Activated T-cell treated with anti-CD3 and anti-CD28 coated beads for 48 hours (primary cell): ENCODE results near the gene CDH13.

Source experiments
- DNase-seq: peaks from one replicate; pipeline ENCODE4 v3.0.0-alpha.2; 2020; ENCODE audit warnings: low read depth

Gene CDH13

DNA sequence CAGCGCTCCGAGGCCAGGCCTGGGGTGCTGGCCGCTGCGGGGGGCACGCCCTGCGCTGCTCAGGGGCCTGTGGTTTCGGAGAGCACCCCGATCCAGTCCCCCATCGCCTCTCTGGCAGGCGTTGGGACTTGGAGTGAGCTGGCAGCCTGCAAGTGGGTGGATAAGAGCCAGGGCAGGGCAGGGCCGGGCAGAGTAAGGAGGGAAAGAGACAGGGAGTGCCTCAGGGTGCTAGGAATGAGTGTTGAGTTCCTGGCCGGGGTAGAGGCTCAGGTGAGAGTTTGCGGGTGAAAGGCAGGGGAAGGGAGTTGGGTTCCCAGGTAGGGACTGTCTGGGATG, 1.3 kb downstream of the CDH13 start:
- DNase-seq: no peak

DNA sequence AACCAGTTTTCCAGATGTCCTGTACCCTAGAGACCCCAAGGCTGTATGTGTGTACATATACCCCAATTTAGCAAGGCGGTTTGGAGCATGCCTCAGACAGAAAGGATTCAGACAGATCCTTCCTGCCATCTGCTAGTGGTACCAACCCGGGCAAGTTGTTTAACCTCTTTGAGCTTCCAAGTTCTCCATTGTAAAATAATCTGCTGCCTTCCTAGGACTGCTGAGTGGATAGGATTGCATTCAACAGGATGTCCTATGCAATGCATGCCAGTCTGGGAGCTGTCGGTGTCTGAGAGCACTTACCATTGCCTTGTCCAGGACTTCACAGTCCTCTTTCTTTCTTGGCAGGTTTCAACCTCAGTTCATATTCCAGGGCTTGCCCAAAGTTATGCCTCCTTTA, 1.9 kb downstream of the CDH13 start:
- DNase-seq: no peak

DNA sequence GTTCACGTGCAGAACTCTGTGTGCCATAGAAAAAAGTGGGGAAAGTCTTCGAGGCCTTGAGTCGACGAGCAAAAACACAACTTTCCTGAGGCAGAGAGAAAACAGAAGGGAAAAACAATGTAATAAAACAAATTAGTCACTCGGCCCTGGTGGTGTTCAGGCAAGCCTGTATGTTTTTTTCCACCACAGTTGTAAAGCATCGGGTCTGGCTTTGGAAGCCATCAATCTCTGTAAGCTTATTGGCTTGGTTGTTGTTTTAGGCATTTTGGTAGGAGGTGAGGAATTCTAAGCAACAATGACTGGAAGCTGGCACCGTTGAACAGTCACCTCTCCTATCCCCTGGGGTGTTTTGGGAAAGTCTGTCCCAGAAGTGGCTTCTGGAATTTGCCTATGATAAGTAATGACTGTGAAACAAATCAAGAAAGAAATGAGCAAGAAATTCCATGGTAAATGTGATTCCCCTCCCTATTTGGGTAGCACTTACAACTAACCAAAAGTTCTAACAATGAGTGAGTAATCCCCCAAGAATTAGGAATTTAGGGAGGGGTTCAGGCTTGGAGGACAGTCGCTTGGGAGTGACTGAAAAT, 2.8 kb downstream of the CDH13 start:
- DNase-seq: no peak

DNA sequence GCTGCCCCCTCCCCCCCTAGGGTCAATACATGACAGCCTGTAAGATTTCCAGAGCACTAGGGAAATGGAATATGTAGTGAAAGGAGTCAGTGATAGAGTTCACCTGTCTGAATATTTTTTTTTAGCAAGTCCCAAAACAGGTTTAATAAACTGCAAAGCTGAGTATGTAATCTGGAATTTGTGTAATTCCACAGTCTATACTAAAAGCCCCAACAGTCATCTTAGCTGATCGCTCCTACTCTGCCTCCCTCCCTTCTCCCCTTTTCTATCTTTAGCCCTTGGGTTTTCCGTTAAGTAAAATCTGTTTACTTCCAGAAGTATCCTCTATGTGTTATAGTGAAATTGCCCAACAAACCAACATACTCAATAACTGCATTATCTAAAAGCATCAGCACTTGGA, 3.5 kb downstream of the CDH13 start:
- no peak for DNase-seq

DNA sequence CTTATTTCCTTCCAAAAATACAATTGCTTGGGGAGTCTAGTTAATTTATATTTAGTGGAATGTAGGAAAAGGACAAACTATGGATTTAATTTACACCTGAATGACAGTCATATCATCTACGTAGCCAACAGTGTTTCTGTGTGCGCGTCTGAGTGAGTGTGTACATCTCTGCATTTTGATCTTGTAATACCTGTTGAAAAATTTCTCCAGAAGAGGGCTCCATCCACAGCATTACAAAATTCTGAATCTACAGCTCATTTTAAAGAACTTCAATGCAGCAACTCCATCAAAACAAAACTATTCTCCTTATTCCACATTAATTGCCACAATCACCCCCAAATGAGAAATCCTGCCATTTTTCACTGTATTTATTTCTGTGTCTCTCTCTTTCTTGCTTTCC, 3.9 kb downstream of the CDH13 start:
- DNase-seq: no peak

DNA sequence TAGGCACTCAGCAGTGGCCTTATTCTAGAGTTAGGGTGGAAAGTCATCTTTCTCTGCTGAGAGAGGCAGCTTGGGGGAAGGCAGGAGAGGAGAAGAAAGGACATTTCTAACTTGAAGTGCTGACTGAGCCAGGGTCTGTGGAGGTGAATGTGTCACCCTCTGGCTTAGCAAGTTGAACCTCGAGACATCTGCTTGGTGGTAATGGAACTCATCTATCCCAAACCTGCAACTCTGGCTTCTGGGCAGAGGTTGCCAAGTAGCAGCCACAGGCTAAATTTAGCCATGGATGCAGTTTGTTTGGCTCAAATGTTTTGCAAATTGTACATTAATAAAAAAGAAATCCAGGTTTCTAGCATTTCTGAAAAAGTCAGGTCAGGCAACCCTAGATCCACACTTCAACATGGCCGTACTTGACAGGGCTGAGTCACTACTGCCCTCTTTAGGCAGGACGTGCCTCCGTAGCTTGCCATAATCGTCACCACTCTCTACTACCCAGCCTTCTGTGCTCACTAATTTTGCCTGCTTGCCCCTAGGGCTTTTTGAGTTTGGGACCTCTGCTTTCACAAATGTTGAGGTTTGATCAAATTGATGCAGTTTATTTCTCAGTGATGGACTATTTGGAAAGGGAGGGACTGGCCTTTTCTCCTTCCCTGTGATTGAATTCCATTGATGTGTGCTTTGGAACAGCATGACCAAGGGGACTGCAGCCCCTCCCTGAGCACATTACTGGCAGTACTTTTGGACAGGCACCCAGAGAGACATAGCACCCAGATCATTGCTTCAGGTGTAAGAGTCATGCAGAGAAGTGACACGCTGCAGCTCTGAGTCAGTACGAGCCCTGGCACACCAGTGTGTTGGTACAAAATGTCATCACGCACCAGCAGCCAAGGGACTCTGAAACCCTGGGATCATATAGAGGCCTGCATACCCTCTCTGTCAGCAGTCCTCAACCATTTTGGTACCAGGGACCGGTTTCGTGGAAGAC, 5.2 kb downstream of the CDH13 start:
- no peak for DNase-seq

DNA sequence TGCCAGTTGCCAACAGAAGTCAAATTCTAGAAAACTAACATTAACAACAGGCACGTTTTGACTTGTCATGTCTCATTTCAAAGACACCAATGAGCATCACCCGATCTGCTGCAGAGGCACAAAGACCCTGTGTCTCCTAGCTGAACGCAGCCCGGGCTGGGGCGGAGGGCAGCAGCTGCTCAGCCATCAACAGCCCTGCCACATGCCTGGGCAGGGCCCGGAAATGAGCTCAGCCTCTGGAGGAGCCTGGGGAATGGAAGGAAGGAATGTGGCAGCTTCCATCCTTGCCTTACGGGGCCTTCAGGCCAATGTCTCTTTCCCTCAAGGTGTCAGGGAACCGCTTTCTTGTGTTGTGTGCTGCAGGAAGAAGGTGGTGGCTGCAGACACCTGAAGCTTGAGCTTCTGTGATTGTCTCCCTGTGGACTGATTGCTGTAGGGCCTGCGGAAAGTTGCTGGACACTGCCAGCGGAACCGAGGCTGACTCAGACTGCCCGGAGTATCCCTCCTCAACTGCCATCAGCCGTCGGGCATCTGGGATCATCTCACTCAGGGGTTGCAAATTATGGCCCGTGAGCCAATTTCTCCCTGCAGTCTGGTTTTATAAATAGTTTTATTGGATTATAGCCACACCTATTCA, 7.3 kb downstream of the CDH13 start:
- no peak for DNase-seq

DNA sequence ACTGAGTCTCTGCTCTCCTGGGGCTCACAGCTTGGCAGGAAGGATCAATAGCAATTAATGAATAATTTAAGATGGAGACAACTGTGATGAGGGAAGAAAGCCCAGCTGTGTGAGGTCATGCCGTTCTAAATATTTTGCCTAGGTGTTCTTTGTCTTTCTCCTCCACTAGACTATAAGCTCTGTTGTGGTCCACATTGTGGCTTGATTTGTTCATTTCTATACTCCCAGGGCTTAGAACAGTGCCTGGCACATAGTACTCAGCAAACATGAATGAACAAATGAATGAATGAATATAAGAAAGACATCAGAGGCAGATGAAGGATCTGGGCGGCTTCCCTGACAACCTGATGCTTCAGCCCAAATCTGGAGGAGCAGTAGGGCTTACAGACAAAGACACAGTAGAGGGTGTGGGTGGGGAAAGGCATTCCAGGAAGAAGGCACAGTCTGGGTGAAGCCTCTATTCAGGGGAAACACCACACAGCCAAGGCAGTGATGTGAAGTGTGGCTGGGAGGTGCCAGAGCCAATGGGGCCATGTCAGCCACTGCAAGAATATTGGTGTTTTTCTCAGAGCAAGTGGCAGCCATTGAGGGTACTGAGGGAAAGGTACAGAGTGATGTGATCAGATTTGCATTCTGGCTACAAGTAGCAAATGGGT, 8.3 kb downstream of the CDH13 start:
- no peak for DNase-seq

DNA sequence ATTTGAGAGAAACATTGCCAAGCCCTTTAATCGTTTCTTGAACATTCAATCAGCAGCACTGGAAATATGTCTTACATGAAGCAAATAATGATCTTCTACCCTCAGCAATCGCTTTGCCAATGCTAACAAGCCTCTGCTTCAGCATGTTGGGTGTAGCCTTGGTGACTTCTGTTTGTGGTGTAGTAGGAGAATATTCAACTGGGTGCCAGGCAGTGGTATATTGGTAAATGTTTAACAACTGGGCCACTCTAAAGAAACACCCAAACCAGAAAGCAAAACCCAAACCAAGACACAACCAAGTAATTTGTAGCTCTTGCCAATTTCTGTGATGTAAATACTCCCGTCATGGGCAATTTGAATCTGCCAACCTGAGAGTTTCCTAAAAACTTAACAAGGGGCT, 9.7 kb downstream of the CDH13 start:
- DNase-seq: no peak

DNA sequence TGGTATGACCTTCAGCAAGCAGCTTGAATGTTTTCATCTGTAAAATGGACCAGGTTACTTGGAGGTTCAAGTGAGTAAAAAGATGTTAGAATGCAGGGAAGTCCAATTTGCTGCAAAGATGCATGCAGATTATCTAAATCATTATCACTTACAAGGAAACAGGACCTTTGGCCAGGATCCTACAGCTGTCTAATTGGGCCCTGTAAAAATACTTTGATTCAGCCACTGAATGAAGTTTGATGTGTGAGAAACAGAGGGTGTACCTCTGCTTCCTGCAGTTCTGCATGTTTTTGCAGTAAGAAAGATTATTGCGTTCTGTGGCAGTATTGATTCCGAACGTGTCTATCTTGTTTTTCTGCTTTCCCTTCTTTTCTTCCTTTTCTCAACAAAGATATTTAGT, 10.2 kb downstream of the CDH13 start:
- no peak for DNase-seq

DNA sequence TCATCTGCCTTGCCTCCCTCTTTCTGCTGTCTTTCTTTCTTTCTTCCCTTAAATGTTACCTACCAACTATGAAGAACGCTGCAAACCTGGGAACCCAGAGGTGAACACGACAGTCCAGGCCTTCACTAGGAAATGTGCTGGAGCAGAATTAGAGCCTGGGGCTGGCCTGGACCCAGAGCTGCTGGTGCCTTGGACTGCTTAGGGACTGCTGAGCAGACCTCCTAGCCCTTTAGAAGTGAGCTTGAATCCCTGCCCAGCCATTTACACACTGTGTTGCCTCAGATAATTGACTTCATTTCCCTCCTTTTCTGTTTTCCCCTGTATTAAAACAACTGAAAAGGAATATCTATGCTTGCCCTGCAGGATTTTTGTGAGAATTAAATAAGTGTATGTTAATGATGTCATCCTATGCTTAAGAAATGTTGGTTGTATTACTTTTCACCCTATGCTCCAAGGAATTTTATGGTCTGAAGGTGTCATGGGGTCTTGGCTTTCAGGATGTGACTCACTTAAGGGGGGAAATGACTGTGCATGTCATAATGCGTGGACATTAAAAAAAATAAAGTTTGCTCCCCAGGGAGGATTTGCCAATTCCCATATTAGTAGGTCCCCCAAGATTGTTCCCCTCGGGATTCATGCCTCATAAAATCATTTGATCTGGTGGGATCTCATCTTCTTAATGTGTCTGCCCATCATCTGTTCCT, 11.5 kb downstream of the CDH13 start:
- DNase-seq: no peak

DNA sequence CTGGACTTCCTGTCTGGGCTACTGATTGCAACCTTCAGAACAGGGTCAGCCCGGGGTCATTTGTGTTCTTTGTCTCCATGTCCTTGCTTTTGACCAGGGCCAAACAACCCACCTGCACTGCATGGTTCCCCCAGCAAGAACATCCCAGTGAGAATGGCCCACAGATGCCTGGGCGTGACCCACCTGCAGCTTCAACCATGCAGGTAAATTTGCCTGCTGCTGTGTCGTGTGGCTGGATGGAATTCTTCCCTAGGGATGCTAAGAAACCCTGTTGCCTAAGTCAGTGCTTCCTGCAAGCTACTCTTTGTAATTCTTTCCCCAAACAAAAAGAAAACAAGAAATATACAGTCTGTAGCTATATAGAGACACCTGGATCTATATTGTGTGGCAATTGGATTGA, 12.5 kb downstream of the CDH13 start:
- no peak for DNase-seq

DNA sequence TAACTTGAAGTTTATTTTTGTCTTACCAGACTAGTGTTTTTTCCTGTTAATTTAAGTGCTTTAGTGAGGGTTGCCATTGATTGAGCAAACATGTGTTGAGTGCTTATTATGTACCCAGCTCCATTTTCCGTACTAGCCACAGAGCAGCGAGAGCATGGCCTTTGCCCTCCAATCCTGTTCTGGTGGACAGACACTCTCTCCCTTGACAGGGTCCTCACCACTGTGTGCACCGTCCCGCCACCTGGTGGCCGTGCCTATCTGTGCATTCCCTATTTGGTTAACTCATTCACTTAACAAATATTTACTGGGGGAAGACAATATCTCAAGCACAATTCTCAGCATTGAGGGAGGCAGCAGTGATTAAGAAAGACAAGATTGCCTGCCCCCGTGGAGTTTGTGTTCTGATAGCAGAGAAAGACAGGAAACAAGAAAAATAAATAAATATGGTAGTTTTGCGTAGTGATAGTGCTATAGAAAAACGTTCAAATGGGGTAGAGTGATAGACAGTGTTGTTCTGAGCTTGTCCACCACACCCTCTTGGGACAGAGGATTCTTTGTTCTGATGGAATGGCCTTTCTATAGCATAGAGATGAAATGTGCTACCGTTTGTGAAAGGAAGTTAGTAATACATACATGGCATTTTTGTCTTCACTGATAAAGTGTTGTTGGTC, 13.0 kb downstream of the CDH13 start:
- peak; percentile 44 for DNase-seq

DNA sequence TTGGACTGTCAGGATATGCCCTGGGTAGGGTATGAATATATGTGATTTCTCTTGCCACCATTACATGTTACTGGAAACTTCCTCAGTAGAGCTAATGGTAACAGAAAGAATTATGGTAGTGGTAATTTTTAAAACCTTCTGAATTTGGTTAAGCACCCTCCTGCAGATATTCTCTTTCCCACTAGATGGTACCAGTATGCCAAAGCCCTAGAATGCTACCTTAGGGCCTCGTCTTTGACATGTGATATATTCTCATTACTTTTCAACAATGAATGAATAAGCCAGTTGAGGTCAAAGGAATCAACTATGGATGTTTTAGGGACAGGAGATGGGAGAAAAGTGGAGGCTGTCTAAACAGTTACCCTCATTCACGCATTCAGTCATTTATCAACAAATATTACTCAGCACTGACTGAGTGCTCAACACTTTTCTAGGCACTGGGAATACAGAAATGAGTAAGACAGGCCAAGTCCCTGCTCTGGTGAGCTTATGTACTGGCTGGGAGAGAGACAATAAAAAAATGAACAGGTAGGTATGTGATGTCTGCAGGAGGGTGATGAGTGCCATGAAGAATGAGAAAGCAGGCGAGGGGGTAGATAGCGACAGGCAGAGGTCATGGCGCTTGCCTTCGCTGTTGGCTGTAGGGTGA, 14.7 kb downstream of the CDH13 start:
- DNase-seq: no peak

DNA sequence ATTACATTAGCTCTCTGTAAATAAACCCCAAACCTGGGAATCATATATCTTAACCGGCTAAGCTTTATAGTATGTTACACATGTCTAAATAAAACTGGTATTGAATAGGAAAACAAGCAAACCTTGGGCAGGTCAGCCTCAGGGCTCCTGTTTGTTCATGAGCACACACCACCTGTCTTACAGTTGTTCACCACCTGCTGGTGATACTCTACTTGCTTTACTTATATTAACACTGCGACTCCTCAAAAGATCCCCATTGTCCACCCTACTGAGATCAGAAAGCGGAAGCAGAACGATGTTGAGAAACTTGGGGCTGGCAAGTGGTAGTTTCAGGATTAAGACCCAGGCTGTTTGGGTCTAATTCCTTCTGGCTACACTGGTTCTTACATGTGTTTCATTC, 16.4 kb downstream of the CDH13 start:
- no peak for DNase-seq

DNA sequence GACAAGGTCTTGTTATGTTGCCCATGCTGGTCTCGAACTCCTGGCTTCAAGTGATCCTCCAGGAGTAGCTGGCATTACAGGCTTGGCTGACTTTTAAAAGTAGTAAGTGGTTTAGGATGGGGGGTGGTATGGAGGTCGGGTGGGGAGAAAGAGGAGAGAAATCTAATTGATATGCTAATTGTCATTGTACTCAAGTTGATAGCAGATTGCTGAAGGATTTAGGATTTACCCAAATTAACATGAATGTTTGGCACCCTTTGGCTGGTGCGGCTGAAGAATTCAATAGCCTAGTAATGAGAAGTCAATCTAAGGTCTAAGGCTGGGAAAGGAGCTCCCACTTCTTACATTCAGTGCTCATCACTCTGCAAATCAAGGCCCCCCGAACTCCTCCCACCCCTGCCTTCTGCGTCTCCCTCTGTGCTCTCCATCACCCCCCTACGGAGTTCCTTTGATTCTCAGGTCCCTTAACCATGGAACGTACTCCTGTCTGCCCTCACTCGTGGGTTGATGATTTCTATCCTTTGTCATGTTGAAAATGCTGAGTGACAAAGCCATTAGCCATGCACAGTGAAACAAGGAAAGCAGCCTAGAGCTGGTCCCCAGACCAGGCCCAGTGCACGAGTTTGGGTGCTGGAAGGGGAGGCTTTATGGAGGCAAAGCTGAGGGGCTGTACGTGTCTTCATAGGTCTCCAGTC, 17.3 kb downstream of the CDH13 start:
- no peak for DNase-seq

DNA sequence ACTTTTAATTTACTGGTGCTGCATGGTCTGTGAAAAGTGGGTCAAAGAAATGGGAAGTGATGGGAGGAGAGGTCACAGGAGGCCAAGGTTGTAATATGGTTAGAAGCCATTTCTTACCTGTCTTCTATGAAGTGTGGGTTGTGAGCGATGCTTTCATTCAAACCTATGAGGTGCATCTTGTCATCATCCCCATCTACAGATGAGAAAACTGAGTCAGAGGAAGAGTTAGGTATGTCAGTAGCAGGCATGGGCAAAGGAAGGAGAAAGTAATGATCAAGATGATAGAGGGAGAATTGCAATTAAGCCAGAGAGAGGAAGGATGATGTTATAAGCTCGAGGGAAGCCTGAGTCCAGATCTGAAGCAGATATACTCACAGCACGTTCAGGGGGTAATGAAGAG, 19.7 kb downstream of the CDH13 start:
- DNase-seq: no peak

DNA sequence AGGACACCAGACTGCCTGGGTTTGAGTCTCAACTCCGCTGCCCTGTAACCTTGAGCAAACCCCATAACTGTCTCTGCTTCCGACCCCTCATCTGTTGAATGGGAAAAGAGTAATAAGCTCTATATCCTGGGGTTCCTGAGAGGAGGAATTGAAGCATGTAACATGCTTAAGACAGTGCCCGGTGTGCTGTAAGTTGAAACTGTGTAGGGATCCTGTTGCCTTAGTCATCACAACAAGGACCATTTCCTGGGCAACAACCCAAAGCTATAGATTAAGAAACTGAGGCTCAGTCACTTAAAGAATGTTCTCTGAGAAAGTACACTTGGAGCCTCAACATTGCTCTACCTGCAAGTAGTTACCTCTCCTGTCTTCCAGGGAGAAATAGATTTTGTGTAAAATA, 23.0 kb downstream of the CDH13 start:
- no peak for DNase-seq

DNA sequence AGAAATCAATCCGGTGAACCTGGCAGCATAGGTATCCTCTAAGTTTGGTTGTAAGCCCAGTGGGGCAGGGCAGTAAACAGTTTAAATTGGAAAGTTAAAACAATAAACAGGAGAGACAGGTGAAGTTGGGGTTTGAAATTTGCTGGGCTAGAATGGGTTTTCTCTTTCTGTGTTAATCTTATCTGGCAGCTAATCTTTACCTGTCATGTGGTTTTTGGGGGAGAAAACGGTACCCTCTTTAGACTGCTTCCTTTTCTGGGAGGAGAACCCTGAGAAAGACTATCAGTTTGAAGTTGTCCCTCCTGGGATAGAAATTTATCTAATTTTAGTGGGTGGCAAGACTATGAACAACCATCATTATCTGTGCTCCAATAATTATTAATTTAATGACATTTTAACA, 24.0 kb downstream of the CDH13 start:
- no peak for DNase-seq

DNA sequence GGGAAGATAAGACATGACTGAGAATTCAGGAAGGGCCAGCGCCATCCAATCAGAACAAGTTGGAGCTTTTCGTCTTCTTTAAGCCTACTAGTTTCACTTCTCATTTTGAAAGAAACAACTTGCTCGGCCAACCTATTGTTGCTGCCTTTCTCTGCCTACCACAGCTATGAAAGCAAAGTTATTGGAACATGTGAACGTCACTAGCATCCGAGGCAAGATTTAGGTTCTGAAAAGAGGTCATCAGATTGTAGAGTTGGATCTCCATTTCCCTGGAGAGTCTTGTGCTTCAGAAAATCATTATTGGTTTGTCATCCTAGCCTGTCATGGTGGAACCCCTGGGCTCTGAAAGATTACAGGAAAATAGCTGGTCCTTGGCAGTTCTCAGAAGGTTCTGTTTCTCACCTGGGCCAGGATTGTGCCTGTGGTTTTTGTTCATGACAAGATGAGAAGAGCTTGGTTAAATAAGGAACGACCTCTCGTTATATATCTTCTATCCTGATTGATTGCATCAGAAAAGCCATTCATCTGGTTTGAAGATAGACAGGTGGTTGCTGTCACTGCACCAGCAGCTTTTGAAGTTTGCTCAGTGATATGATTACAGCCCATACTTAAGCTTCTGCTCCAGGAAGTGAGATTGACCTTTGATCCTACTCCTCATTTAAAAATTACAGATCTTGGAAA, 25.3 kb downstream of the CDH13 start:
- DNase-seq: no peak
